GM23338 (cell line): ENCODE measurements around the gene FHDC1. TPM values are rescaled to one million over a fixed set of nuclear protein-coding genes. Genes with fewer than 3 reads are reported as not detected.

Source experiments
- ATAC-seq: fragments of 200-7000 bp; cut with Tn5 transposase; 3 replicates; pipeline ENCODE4 v1.9.1; 2020
- DNase-seq: peaks from one replicate; pipeline ENCODE4 v3.0.0-alpha.2; 2015; ENCODE audit warnings: low spot score
- H2AFZ ChIP-seq: fragments of 200-600 bp; sonication (generic); 2 replicates; pipeline ENCODE4 v1.8.0; 2016; ENCODE audit warnings: antibody characterized with exemption, mild to moderate bottlenecking, moderate library complexity
- H3F3A ChIP-seq: fragments of 200-600 bp; sonication (generic); replicated peaks from 2 replicates; pipeline ENCODE4 v1.8.0; 2017; ENCODE audit warnings: antibody characterized with exemption, mixed run types, low read depth
- H3K27ac ChIP-seq: fragments of 200-600 bp; sonication (generic); 2 replicates; pipeline ENCODE4 v1.6.1; 2016; ENCODE audit warnings: low read depth
- H3K27me3 ChIP-seq: fragments of 200-600 bp; sonication (generic); 2 replicates; pipeline ENCODE4 v1.8.0; 2016; ENCODE audit warnings: mild to moderate bottlenecking, mixed run types, moderate library complexity; ENCODE audit not compliant: insufficient read depth
- H3K36me3 ChIP-seq: fragments of 200-600 bp; sonication (generic); 2 replicates; pipeline ENCODE4 v1.8.0; 2016; ENCODE audit warnings: mild to moderate bottlenecking; ENCODE audit not compliant: insufficient read depth
- H3K4me1 ChIP-seq: fragments of 200-600 bp; sonication (generic); 2 replicates; pipeline ENCODE4 v1.8.0; 2016; ENCODE audit warnings: mild to moderate bottlenecking, moderate library complexity; ENCODE audit not compliant: insufficient read depth
- H3K4me2 ChIP-seq: fragments of 200-600 bp; sonication (generic); 2 replicates; pipeline ENCODE4 v1.7.1; 2017; ENCODE audit warnings: mixed run types
- H3K4me3 ChIP-seq: fragments of 200-600 bp; sonication (generic); 2 replicates; pipeline ENCODE4 v1.6.1; 2016; ENCODE audit warnings: mixed run types
- H3K79me2 ChIP-seq: fragments of 200-600 bp; sonication (generic); replicated peaks from 2 replicates; pipeline ENCODE4 v1.8.0; 2017; ENCODE audit warnings: mild to moderate bottlenecking; ENCODE audit not compliant: insufficient read depth
- H3K9me2 ChIP-seq: fragments of 200-600 bp; sonication (generic); 2 replicates; pipeline ENCODE4 v1.8.0; 2017; ENCODE audit not compliant: insufficient read depth
- H4K20me1 ChIP-seq: fragments of 200-600 bp; sonication (generic); replicated peaks from 2 replicates; pipeline ENCODE4 v1.8.0; 2017; ENCODE audit warnings: mild to moderate bottlenecking; ENCODE audit not compliant: insufficient read depth
- H3K27ac Mint-ChIP-seq: 2 replicates; pipeline ENCODE4 v1.8.0; 2020; ENCODE audit warnings: inconsistent platforms, mild to moderate bottlenecking, moderate library complexity, mixed read lengths
- H3K27me3 Mint-ChIP-seq: 3 replicates; pipeline ENCODE4 v1.8.0; 2022; ENCODE audit warnings: low read depth, mild to moderate bottlenecking, moderate library complexity, mixed read lengths, inconsistent platforms; ENCODE audit not compliant: insufficient read depth, poor library complexity
- H3K36me3 Mint-ChIP-seq: 3 replicates; pipeline ENCODE4 v1.8.0; 2021; ENCODE audit warnings: low read depth, mild to moderate bottlenecking, inconsistent platforms, moderate library complexity, mixed read lengths
- H3K4me1 Mint-ChIP-seq: 3 replicates; pipeline ENCODE4 v1.8.0; 2020; ENCODE audit warnings: mild to moderate bottlenecking, inconsistent platforms, mixed read lengths
- H3K4me3 Mint-ChIP-seq: 3 replicates; pipeline ENCODE4 v1.8.0; 2021; ENCODE audit warnings: moderate library complexity, mild to moderate bottlenecking, inconsistent platforms, mixed read lengths
- H3K9me3 Mint-ChIP-seq: 3 replicates; pipeline ENCODE4 v1.8.0; 2020; ENCODE audit warnings: moderate library complexity, mild to moderate bottlenecking, inconsistent platforms, mixed read lengths
- CREB1 ChIP-seq: fragments of 250-450 bp; sonication (Bioruptor Pico); IDR thresholded peaks from 2 replicates; pipeline ENCODE4 v1.5.0; 2020; ENCODE audit warnings: low read depth, mild to moderate bottlenecking, moderate library complexity
- EZH2 ChIP-seq: fragments of 200-600 bp; sonication (generic); IDR thresholded peaks from one replicate; pipeline ENCODE4 v1.8.0; 2017; ENCODE audit warnings: antibody characterized with exemption, mild to moderate bottlenecking, low read depth; ENCODE audit not compliant: unreplicated experiment
- JUNB ChIP-seq: IDR thresholded peaks from one replicate; pipeline ENCODE4 v1.6.1; 2016; ENCODE audit warnings: antibody characterized with exemption; ENCODE audit not compliant: unreplicated experiment
- POLR2AphosphoS5 ChIP-seq: IDR thresholded peaks from 2 replicates; pipeline ENCODE4 v1.6.1; 2016; ENCODE audit warnings: antibody characterized with exemption, low read depth
- STAT1 ChIP-seq: IDR thresholded peaks from one replicate; pipeline ENCODE4 v1.6.1; 2016; ENCODE audit warnings: antibody characterized with exemption; ENCODE audit not compliant: unreplicated experiment
- ZNF114 ChIP-seq: fragments of 250-450 bp; sonication (Bioruptor Pico); IDR thresholded peaks from 2 replicates; pipeline ENCODE4 v1.5.0; 2020; ENCODE audit warnings: mild to moderate bottlenecking, moderate library complexity
- ZNF331 ChIP-seq: fragments of 250-450 bp; sonication (Bioruptor Pico); IDR thresholded peaks from 2 replicates; pipeline ENCODE4 v1.5.0; 2020; ENCODE audit warnings: low read depth, mild to moderate bottlenecking, moderate library complexity
- polyA plus RNA-seq: library from polyadenylated mRNA; unstranded; fragments of >200 nt; fragmentation: Nextera tagmentation; extraction: Ambion mirVana; gene quantifications from 2 replicates; pipeline ENCODE4 v1.2.1, GENCODE V29; 2016
- total RNA-seq: library from RNA; depleted of rRNA; stranded (reverse); fragments of >200 nt; shearing (Covaris generic); gene quantifications from 2 replicates; pipeline ENCODE4 v1.2.3, GENCODE V29; 2014
- TF ChIP-seq, protein P1 (sequence below), 2 experiments: fragments of 200-600 bp in 1 of 2; sonication (generic) in 1 of 2; conservative IDR thresholded peaks; 2 replicates each; pipeline versions ENCODE4 v1.5.1 to v1.6.1; 2016 to 2017; ENCODE audit warnings: antibody characterized with exemption in 2 of 2, low read depth in 2 of 2, mild to moderate bottlenecking in 2 of 2, moderate library complexity in 1 of 2
- TF ChIP-seq, protein P2 (sequence below): IDR thresholded peaks from one replicate; pipeline ENCODE4 v1.6.1; 2018; ENCODE audit warnings: antibody characterized with exemption; ENCODE audit not compliant: unreplicated experiment
- TF ChIP-seq, protein P3 (sequence below): IDR thresholded peaks from 2 replicates; pipeline ENCODE4 v1.6.1; 2016; ENCODE audit warnings: antibody characterized with exemption

Gene FHDC1
- total and polyA plus RNA-seq, 2 experiments from 2014 or later, result 9.5 to 22.8 TPM

DNA sequence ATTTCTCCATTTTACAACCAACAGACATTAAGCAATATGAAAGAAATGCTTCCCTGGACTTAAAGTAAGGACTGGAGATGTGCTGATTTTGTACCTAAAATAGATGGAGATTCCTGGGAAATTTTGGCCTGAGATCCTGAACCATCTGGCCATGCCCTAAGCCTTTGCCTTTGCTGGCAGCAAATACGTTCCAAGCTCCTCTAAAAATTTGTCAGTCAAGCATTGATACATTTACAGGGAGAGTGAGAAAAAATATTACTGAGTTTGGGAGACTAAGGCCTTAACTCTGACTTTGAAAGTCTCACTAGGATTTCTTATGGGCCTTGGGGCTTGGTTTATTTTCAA is 63.9 kb downstream of the FHDC1 start:
- Mint-ChIP-seq H3K27me3 (peaks cover 13% of the 10 kb centered on the region), H3K27ac (no peak overlapping the region), H3K4me1 (peaks cover 38% of the 10 kb centered on the region), H3K9me3 (no peaks in the 10 kb centered on the region), H3K36me3 (no peaks in the 10 kb centered on the region; the same call in 2 of the 3 replicates), H3K4me3 (no peak overlapping the region)
- H3K79me2 ChIP-seq, result no peaks in the 10 kb centered on the region
- H4K20me1 ChIP-seq, result no peaks in the 10 kb centered on the region
- H3K4me3 ChIP-seq, result no peak overlapping the region
- H2AFZ ChIP-seq, result no peak overlapping the region
- no peak overlapping the region for H3K4me2 ChIP-seq
- no peaks in the 10 kb centered on the region for H3K36me3 ChIP-seq
- peaks cover 18% of the 10 kb centered on the region for H3K4me1 ChIP-seq
- ATAC-seq (no peak), DNase-seq (no peak)
- no peak overlapping the region for H3K27ac ChIP-seq
- H3K27me3 ChIP-seq, result no peaks in the 10 kb centered on the region
- peaks cover 3% of the 10 kb centered on the region; the same call in 1 of the 2 replicates for H3K9me2 ChIP-seq
- H3F3A ChIP-seq, result no peaks in the 10 kb centered on the region
- no peak for TF ChIP-seq CREB1 (CRISPR knock-in tag)

DNA sequence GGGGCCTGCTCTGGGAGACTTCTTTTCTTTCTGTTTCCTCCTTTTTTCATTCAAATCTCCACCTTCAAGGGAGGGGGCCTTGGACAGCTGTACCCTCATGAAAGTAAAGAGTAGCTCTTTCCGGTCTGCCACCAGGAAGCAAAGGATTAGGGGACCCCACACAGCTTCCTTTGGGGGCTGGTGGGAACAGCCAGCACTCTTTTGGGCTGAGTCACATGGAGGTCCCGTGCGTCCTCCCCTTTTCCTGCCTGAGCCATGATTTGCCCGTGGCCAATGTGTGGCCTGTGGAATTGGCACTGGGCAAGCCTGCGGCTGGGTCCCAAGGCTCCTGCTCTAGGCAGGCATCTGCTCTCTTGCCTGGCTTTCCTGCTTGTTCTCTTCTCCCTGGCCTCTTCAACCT is 65.5 kb downstream of the FHDC1 start:
- no peaks in the 10 kb centered on the region; the same call in 2 of the 3 replicates for H3K36me3 Mint-ChIP-seq
- no peaks in the 10 kb centered on the region for H3F3A ChIP-seq
- H3K27ac ChIP-seq, result no peak overlapping the region
- peaks cover 36% of the 10 kb centered on the region for H3K4me1 Mint-ChIP-seq
- no peaks in the 10 kb centered on the region for H3K36me3 ChIP-seq
- peak overlapping the region; percentile 89 for H2AFZ ChIP-seq
- H3K4me2 ChIP-seq, result no peak overlapping the region
- H3K27me3 Mint-ChIP-seq, result peaks cover 18% of the 10 kb centered on the region
- H3K27me3 ChIP-seq, result no peaks in the 10 kb centered on the region
- no peaks in the 10 kb centered on the region for H3K79me2 ChIP-seq
- peak; percentile 23 for ATAC-seq
- no peak overlapping the region; the same call in 2 of the 3 replicates for H3K4me3 Mint-ChIP-seq
- H3K9me3 Mint-ChIP-seq, result no peaks in the 10 kb centered on the region
- H3K4me3 ChIP-seq, result no peak overlapping the region
- no peak for DNase-seq
- H3K27ac Mint-ChIP-seq, result peak overlapping the region; percentile 29; the same call in 1 of the 2 replicates
- peaks cover 12% of the 10 kb centered on the region for H3K4me1 ChIP-seq
- H3K9me2 ChIP-seq, result peaks cover 3% of the 10 kb centered on the region; the same call in 1 of the 2 replicates
- H4K20me1 ChIP-seq, result no peaks in the 10 kb centered on the region
- TF ChIP-seq CREB1 (CRISPR knock-in tag), result no peak
- TF ChIP-seq ZNF114 (CRISPR knock-in tag), result no peak
- TF ChIP-seq, protein P1, sequence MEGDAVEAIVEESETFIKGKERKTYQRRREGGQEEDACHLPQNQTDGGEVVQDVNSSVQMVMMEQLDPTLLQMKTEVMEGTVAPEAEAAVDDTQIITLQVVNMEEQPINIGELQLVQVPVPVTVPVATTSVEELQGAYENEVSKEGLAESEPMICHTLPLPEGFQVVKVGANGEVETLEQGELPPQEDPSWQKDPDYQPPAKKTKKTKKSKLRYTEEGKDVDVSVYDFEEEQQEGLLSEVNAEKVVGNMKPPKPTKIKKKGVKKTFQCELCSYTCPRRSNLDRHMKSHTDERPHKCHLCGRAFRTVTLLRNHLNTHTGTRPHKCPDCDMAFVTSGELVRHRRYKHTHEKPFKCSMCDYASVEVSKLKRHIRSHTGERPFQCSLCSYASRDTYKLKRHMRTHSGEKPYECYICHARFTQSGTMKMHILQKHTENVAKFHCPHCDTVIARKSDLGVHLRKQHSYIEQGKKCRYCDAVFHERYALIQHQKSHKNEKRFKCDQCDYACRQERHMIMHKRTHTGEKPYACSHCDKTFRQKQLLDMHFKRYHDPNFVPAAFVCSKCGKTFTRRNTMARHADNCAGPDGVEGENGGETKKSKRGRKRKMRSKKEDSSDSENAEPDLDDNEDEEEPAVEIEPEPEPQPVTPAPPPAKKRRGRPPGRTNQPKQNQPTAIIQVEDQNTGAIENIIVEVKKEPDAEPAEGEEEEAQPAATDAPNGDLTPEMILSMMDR (conservative IDR thresholded peaks at IDR 0.05; ENCODE audit: low read depth in 2 of 2), result no peak
- TF ChIP-seq, protein P2, sequence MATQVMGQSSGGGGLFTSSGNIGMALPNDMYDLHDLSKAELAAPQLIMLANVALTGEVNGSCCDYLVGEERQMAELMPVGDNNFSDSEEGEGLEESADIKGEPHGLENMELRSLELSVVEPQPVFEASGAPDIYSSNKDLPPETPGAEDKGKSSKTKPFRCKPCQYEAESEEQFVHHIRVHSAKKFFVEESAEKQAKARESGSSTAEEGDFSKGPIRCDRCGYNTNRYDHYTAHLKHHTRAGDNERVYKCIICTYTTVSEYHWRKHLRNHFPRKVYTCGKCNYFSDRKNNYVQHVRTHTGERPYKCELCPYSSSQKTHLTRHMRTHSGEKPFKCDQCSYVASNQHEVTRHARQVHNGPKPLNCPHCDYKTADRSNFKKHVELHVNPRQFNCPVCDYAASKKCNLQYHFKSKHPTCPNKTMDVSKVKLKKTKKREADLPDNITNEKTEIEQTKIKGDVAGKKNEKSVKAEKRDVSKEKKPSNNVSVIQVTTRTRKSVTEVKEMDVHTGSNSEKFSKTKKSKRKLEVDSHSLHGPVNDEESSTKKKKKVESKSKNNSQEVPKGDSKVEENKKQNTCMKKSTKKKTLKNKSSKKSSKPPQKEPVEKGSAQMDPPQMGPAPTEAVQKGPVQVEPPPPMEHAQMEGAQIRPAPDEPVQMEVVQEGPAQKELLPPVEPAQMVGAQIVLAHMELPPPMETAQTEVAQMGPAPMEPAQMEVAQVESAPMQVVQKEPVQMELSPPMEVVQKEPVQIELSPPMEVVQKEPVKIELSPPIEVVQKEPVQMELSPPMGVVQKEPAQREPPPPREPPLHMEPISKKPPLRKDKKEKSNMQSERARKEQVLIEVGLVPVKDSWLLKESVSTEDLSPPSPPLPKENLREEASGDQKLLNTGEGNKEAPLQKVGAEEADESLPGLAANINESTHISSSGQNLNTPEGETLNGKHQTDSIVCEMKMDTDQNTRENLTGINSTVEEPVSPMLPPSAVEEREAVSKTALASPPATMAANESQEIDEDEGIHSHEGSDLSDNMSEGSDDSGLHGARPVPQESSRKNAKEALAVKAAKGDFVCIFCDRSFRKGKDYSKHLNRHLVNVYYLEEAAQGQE, result no peak
- TF ChIP-seq JUNB, result no peak
- TF ChIP-seq, protein P3, sequence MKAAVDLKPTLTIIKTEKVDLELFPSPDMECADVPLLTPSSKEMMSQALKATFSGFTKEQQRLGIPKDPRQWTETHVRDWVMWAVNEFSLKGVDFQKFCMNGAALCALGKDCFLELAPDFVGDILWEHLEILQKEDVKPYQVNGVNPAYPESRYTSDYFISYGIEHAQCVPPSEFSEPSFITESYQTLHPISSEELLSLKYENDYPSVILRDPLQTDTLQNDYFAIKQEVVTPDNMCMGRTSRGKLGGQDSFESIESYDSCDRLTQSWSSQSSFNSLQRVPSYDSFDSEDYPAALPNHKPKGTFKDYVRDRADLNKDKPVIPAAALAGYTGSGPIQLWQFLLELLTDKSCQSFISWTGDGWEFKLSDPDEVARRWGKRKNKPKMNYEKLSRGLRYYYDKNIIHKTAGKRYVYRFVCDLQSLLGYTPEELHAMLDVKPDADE, result no peak
- no peak for TF ChIP-seq EZH2
- no peak for TF ChIP-seq STAT1
- TF ChIP-seq ZNF331 (CRISPR knock-in tag), result no peak
- TF ChIP-seq POLR2AphosphoS5, result no peak
